Left lung (tissue), 10 donors: ENCODE results near the gene DACT1. TPM values are rescaled to one million over a fixed set of nuclear protein-coding genes. Genes with fewer than 3 reads are reported as not detected.
A peak's percentile ranks its signal among the peaks of the same experiment; 100 is the strongest.

Source experiments
- ATAC-seq: fragments of 200-7000 bp; cut with Tn5 transposase; one replicate; pipeline ENCODE4 v1.9.1; 2020; ENCODE audit warnings: moderate library complexity
- DNase-seq, 4 donors: peaks; one replicate each; pipeline ENCODE4 v3.0.0-alpha.2; 2013 to 2020
- H3K27ac ChIP-seq, 2 donors: fragments of 200-600 bp; sonication (generic) in 1 of 2; one replicate each; pipeline versions ENCODE4 v1.5.0 to v1.8.0; 2020 to 2021
- H3K27me3 ChIP-seq, 2 donors: fragments of 200-600 bp; sonication (generic) in 1 of 2; one replicate each; pipeline versions ENCODE4 v1.5.0 to v1.8.0; 2020 to 2021
- H3K36me3 ChIP-seq, 2 donors: fragments of 200-600 bp; sonication (generic) in 1 of 2; one replicate each; pipeline versions ENCODE4 v1.5.0 to v1.8.0; 2020 to 2021
- H3K4me1 ChIP-seq, 2 donors: fragments of 200-600 bp; one replicate each; pipeline ENCODE4 v1.8.0; 2021
- H3K4me3 ChIP-seq, 2 donors: fragments of 200-600 bp; sonication (generic) in 1 of 2; one replicate each; pipeline versions ENCODE4 v1.5.0 to v1.8.0; 2020 to 2021; ENCODE audit warnings: mild to moderate bottlenecking in 1 of 2
- H3K9me3 ChIP-seq, 2 donors: fragments of 200-600 bp; sonication (generic) in 1 of 2; one replicate each; pipeline versions ENCODE4 v1.5.0 to v1.8.0; 2020 to 2021
- CTCF ChIP-seq, 2 donors: fragments of 200-600 bp; sonication (generic) in 1 of 2; IDR thresholded peaks; one replicate each; pipeline versions ENCODE4 v1.5.0 to v1.8.0; 2021; ENCODE audit warnings: antibody characterized with exemption in 2 of 2
- intact Hi-C, 2 donors: fragments of 100-400 bp; cut with DNase I; formaldehyde crosslinking; loops; one replicate each; pipeline versions ENCODE4 v1.11.2 to v1.14.2; 2022
- polyA plus RNA-seq, 6 donors: library from polyadenylated mRNA; unstranded; fragments of 120-200 nt; gene quantifications; one replicate each; pipeline ENCODE4 v1.2.1, GENCODE V29; 2013; ENCODE audit not compliant: insufficient read length in 6 of 6
- total RNA-seq, 2 donors: library from RNA; stranded (reverse); fragmentation: NEBNext Ultra II Directional; extraction: Animal tissue kit (Norgen Biotek cat#: 25700); gene quantifications; one replicate each; pipeline ENCODE4 v1.2.1, GENCODE V29; 2021
- donor health status: DM: no; HTN: yes; CAD: no.
- donor health status: DM: no; HTN: no; CAD: no.

DACT1 gene
- total and polyA plus RNA-seq, 8 donors = 5.0 to 33.4 (median 30.7) TPM

GRCh38 chr14:58677517-58677916 lies 39.8 kb downstream of the DACT1 start:
- no peak overlapping the region for H3K4me3 ChIP-seq
- no peak for TF ChIP-seq CTCF (IDR thresholded peaks at IDR 0.05)
- ATAC-seq (no peak), DNase-seq (no peak)
- intact Hi-C loops = no loop called here
- no peaks in the 10 kb centered on the region for H3K27me3 ChIP-seq
- no peaks in the 10 kb centered on the region for H3K36me3 ChIP-seq
- H3K4me1 ChIP-seq = no peaks in the 10 kb centered on the region
- no peak overlapping the region for H3K27ac ChIP-seq
- no peaks in the 10 kb centered on the region for H3K9me3 ChIP-seq

GRCh38 chr14:58677996-58678395 lies 40.2 kb downstream of the DACT1 start:
- Histone ChIP-seq H3K4me1 (no peaks in the 10 kb centered on the region), H3K4me3 (no peak overlapping the region), H3K27ac (no peak overlapping the region), H3K27me3 (no peaks in the 10 kb centered on the region), H3K9me3 (no peaks in the 10 kb centered on the region), H3K36me3 (no peaks in the 10 kb centered on the region)
- intact Hi-C loops = no loop called here
- no peak for ATAC-seq
- TF ChIP-seq CTCF (IDR thresholded peaks at IDR 0.05) = no peak
- DNase-seq = no peak

GRCh38 chr14:58680698-58681097 lies 42.9 kb downstream of the DACT1 start:
- intact Hi-C loops = no loop called here
- TF ChIP-seq CTCF (IDR thresholded peaks at IDR 0.05) = no peak
- Histone ChIP-seq H3K27ac (no peak overlapping the region), H3K36me3 (no peaks in the 10 kb centered on the region), H3K4me3 (no peak overlapping the region), H3K4me1 (no peaks in the 10 kb centered on the region), H3K27me3 (no peaks in the 10 kb centered on the region), H3K9me3 (no peaks in the 10 kb centered on the region)
- no peak for DNase-seq
- no peak for ATAC-seq

GRCh38 chr14:58687232-58687795 lies 49.6 kb downstream of the DACT1 start:
- H3K4me1 ChIP-seq = no peaks in the 10 kb centered on the region
- peaks cover 0 to 16% of the 10 kb centered on the region in 2 donors for H3K9me3 ChIP-seq
- H3K27me3 ChIP-seq = no peaks in the 10 kb centered on the region
- H3K36me3 ChIP-seq = no peaks in the 10 kb centered on the region
- no peak for TF ChIP-seq CTCF (IDR thresholded peaks at IDR 0.05)
- H3K27ac ChIP-seq = no peak overlapping the region
- intact Hi-C loops = no loop called here
- ATAC-seq (no peak), DNase-seq (peak in 1 of 4 donors; percentile 58)
- H3K4me3 ChIP-seq = no peak overlapping the region

- peaks cover 0 to 16% of the 10 kb centered on the region in 2 donors for H3K9me3 ChIP-seq
- H3K4me3 ChIP-seq = no peak overlapping the region
- intact Hi-C loops = no loop called here
- no peaks in the 10 kb centered on the region for H3K27me3 ChIP-seq
- TF ChIP-seq CTCF (IDR thresholded peaks at IDR 0.05) = no peak
- DNase-seq = peak in 3 of 4 donors; percentile 39 to 80 (median 45)
- peak; percentile 83 for ATAC-seq
- no peaks in the 10 kb centered on the region for H3K36me3 ChIP-seq
- no peak overlapping the region for H3K27ac ChIP-seq
- H3K4me1 ChIP-seq = no peaks in the 10 kb centered on the region
These were observed 53.2 kb downstream of the DACT1 start for GRCh38 chr14:58690801-58691516.
